ENCODE measurements around the gene SMARCAD1.
"Not testable (repeated sequence)": the region's sequence is repeated elsewhere in the genome, so short reads cannot be mapped to it uniquely, and the experiment has no call there.

Gene SMARCAD1

DNA sequence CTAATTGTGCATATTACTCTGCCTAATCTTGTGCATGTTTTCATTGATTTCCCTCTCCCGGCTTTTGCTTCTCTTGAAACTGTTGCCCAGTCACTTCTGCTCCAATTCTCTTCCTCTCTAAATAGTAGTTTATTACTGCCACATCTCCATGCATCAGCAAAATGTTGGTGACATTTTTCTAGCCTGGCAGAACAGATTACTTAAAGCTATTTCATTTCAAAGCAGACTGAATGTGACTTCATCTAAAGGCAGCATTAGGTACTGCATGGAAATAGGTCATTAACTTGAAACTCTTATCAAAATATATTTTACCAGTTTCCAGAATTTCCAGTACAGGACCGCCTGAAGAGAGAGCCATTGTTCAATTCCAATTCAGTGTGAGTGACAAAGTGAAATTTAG is 82.6 kb downstream of the SMARCAD1 start:
- no peak for DNase-seq (ENCODE audit: low read depth in 2 of 2, low spot score in 1 of 2)

DNA sequence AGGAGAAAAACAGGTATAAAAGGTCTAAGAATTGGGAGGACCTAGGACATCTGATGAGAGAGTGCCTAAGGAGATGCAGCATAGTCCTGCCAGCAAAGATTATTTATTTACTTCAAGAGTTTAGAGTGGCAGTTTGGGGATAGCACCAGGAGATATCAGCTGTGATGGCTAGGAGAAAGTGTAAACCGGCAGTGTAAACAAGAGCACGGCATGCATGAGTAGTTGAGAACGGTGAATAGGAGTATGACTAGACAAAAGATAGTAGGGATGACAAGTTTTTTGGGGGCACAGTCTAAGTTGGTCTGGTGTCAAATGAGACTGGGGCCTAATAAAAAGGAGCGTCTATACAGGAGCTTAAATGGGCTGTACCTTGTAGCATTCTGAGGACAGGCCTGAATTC is 86.3 kb downstream of the SMARCAD1 start:
- not testable (repeated sequence) for DNase-seq (ENCODE audit: low read depth in 2 of 2, low spot score in 1 of 2)

GRCh38 chr4:94295473-94295872 is 87.8 kb downstream of the SMARCAD1 start:
- DNase-seq (ENCODE audit: low read depth in 2 of 2, low spot score in 1 of 2): not testable (repeated sequence)

DNA sequence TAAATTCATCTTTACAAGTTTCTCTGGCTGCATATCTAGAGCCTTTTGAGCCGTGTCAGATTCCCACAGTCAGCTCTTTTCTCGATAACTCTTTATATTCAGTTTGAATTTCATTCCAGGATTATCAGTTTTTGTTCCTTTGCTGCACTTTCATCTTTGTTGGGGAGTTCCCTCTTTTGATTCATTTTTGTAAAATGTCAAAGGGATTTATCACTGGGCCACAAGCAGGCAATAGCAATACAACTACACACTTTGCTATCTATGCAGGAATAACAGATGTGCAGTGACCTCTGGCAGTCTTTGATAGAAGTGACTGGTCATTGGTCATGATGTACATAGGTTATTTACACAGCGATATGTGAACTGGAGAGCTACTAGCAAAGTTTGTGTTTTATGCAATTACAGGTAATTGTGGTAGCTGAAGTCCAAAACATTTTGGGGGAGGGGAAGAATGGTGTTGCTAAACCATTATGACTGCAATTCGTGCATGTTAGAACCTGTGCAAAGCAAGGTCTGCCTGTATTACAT is 91.1 kb downstream of the SMARCAD1 start:
- no peak for DNase-seq (ENCODE audit: low read depth in 2 of 2, low spot score in 1 of 2)

GRCh38 chr4:94302191-94302590 is 94.5 kb downstream of the SMARCAD1 start:
- DNase-seq (ENCODE audit: low read depth in 2 of 2, low spot score in 1 of 2): no peak

GRCh38 chr4:94304365-94304971 is 96.8 kb downstream of the SMARCAD1 start:
- no peak for DNase-seq (ENCODE audit: low read depth in 2 of 2, low spot score in 1 of 2)

DNA sequence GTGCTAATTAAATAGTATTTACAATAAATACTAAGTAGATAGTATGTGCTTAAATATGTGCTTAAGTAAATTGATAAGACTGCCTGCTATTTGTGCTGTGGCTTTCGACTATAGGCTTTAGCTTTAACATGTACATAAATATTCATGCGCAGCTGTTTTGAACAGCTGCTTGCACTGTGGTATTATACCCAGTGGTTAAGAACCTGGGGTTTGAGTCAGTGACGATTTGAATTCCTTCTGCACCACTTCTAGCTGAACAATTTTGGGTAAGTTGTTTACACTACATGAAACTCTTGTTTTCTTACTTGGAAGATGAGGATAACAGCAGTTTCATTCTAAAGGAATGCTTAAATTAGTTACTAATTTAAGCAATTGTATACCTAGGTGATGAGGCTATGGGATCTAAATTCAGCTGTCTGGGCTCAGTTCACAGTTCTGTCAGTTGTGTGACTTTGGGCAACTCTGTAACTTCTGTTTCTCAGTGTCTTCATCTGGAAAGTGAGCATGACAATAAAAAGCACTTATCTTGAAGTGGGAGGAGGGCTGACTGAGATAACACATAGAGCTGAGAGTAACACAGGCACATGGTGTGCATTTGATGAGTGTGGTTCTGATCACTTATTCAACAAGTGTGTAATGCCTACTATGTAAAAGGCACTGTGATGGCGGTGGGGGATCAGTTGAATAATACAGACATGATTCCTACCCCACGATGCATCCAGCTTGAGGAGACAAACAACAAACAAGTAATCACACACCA is 98.0 kb downstream of the SMARCAD1 start:
- no peak for DNase-seq (ENCODE audit: low read depth in 2 of 2, low spot score in 1 of 2)

GRCh38 chr4:94306713-94307112 is 99.0 kb downstream of the SMARCAD1 start:
- no peak for DNase-seq (ENCODE audit: low read depth in 2 of 2, low spot score in 1 of 2)

- no peak for DNase-seq (ENCODE audit: low read depth in 2 of 2, low spot score in 1 of 2)
These were observed 99.7 kb downstream of the SMARCAD1 start for GRCh38 chr4:94307231-94307871.

- DNase-seq (ENCODE audit: low read depth in 2 of 2, low spot score in 1 of 2): not testable (repeated sequence)
These were observed 112.3 kb downstream of the SMARCAD1 start for GRCh38 chr4:94319927-94320326.

DNA sequence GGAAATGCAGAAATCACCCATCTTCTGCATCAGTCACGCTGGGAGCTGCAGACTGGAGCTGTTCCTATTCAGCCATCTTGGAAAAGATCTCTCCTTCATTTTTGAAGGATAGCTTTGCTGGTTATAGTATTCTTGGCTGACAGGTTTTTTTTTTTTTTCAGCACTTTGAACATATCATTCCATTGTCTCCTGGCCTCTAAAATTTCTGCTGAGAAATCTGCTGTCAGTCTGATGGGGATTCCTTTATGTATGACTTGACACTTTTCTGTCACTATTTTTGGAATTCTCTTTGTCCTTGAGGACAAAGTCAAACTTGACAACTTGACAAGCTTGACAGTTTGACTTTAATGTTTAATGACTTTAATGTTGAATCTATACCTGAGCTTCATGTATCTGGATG is 118.2 kb downstream of the SMARCAD1 start:
- no peak for DNase-seq (ENCODE audit: low read depth in 2 of 2, low spot score in 1 of 2)

GRCh38 chr4:94329933-94330332 is 122.3 kb downstream of the SMARCAD1 start:
- DNase-seq (ENCODE audit: low read depth in 2 of 2, low spot score in 1 of 2): no peak

DNA sequence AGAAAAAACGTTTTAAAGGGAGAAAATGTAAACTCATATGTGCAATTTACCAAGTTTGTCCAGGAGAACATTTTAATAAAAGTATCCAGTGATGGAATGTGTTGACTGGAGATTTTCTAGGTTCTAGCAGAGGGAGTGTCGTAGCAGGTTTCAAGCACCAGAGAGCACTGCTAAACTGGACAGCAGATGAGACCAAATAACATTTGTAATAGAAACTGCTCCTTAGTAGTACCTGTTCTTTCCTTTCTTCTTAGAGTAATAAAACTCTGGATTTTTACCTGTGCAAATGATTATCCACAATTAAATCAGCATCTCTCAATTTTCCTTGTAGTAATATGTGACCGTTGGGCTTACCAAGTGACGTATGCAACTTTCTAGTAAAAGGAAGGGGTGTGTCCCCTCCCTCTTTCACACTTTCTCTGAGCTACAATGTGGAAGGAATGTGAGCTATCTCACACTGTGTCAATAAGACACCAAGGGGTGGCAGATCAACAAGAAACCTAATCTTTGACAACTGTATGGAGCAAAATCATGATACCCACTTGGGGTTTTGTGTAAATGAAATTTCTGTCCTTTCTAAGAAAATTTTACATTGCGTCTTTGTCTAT is 125.4 kb downstream of the SMARCAD1 start:
- no peak for DNase-seq (ENCODE audit: low read depth in 2 of 2, low spot score in 1 of 2)

DNA sequence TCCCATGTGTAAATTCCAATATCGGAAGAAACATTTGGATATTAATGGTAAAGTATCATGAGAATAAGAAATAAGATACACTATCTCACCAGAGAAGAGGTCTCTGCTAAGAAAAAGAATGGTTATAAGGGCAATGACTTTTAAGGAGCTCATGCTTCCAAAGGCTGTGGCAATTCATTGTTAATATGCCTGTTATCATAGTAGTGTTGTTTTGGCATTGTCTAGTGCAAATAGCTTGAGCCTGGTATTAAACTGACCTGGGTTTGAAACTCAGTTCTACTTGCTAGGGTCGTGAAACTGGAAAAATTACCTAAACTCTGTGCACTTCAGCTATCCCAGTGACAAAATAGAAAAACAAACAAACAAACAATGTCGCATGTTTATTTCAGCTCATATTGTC is 126.2 kb downstream of the SMARCAD1 start:
- no peak for DNase-seq (ENCODE audit: low read depth in 2 of 2, low spot score in 1 of 2)

- no peak for DNase-seq (ENCODE audit: low read depth in 2 of 2, low spot score in 1 of 2)
These were observed 126.8 kb downstream of the SMARCAD1 start for GRCh38 chr4:94334476-94334875.

DNA sequence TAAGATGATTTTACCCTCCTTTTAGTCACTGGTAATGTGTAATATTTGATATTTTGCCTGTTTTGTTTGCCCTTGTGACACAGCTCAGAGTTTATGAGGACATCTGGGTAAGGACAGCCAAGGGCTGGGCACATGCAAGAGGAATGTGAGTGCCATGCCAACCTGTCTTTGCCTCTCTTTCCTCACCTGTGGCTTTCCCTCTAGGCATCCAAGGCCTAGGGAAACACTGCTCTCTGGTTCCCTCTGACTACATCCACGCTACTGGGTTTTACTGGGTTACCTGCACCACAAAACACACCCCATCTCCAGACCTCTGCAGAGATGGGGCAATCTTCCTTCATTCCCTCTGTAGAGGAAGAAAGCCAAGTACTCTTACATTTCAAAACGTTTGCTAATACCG is 127.3 kb downstream of the SMARCAD1 start:
- no peak for DNase-seq (ENCODE audit: low read depth in 2 of 2, low spot score in 1 of 2)

GRCh38 chr4:94336303-94336702 is 128.6 kb downstream of the SMARCAD1 start:
- no peak for DNase-seq (ENCODE audit: low read depth in 2 of 2, low spot score in 1 of 2)

DNA sequence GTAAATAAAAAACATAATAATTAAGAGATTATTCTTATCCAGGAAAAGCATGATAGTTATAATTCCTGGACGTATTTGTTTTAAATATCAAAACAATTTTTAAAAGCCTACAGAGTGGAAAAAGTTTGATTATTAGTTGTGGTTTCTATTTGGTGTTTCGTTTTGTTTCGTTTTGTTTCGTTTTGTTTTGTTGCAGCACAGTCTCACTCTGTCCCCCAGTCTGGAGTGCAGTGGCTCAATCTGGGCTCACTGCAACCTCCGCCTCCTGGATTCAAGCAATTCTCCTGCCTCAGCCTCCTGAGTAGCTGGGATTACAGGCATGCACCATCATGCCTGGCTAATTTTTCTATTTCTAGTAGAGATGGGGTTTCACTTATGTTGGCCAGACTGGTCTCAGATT is 129.1 kb downstream of the SMARCAD1 start:
- DNase-seq (ENCODE audit: low read depth in 2 of 2, low spot score in 1 of 2): not testable (repeated sequence)

- no peak for DNase-seq (ENCODE audit: low read depth in 2 of 2, low spot score in 1 of 2)
These were observed 131.2 kb downstream of the SMARCAD1 start for GRCh38 chr4:94338681-94339351.

- DNase-seq (ENCODE audit: low read depth in 2 of 2, low spot score in 1 of 2): no peak
These were observed 132.1 kb downstream of the SMARCAD1 start for GRCh38 chr4:94339779-94340178.

Data from stimulated activated CD8-positive, alpha-beta memory T cell treated with anti-CD3 and anti-CD28 coated beads, Interleukin-4, amount 100 ng/mL, for 1 hour (primary cell).